ENCODE results near the gene TNK1.
"Not testable (repeated sequence)": the region's sequence is repeated elsewhere in the genome, so short reads cannot be mapped to it uniquely, and the experiment has no call there.

Gene TNK1

GRCh38 chr17:7348478-7349242 is 32.2 kb upstream of the TNK1 start:
- TF ChIP-seq ZNF274 (IDR thresholded peaks at IDR 0.05; ENCODE audit: low read depth, low read length) = no peak

GRCh38 chr17:7351665-7352502 is 29.0 kb upstream of the TNK1 start, which contains the start of gene KCTD11:
Gene KCTD11 (plus strand): TSS chr17:7352162.
- no peak for TF ChIP-seq ZNF274 (IDR thresholded peaks at IDR 0.05; ENCODE audit: low read depth, low read length)
- peak within 1 kb of the TSS; percentile 77 for H3K4me3 ChIP-seq (ENCODE audit: low read length)

More at GRCh38 chr17:7348478-7349242, 32.2 kb upstream of the TNK1 start:
- H3K4me3 ChIP-seq (ENCODE audit: low read length) = no peak overlapping the region

GRCh38 chr17:7352503-7352889 is 28.4 kb upstream of the TNK1 start:
- no peak for TF ChIP-seq ZNF274 (IDR thresholded peaks at IDR 0.05; ENCODE audit: low read depth, low read length)
- H3K4me3 ChIP-seq (ENCODE audit: low read length) = peak overlapping the region; percentile 77

GRCh38 chr17:7352910-7353635 is 27.8 kb upstream of the TNK1 start:
- no peak overlapping the region; the same call in 1 of the 2 replicates for H3K4me3 ChIP-seq (ENCODE audit: low read length)

GRCh38 chr17:7354262-7354843 is 26.5 kb upstream of the TNK1 start:
- TF ChIP-seq ZNF274 (IDR thresholded peaks at IDR 0.05; ENCODE audit: low read depth, low read length) = no peak
- H3K4me3 ChIP-seq (ENCODE audit: low read length) = no peak overlapping the region

More at GRCh38 chr17:7352910-7353635, 27.8 kb upstream of the TNK1 start:
- TF ChIP-seq ZNF274 (IDR thresholded peaks at IDR 0.05; ENCODE audit: low read depth, low read length) = no peak

- no peak within 1 kb of the TSS for H3K4me3 ChIP-seq (ENCODE audit: low read length)
- TF ChIP-seq ZNF274 (IDR thresholded peaks at IDR 0.05; ENCODE audit: low read depth, low read length) = no peak
These were observed 25.8 kb upstream of the TNK1 start, which contains the start of gene TMEM95 for GRCh38 chr17:7355053-7355452. Gene TMEM95 (plus strand): TSS chr17:7355156. CDS start chr17:7355205, 49 bp downstream.

GRCh38 chr17:7355573-7355972 is 25.3 kb upstream of the TNK1 start:
- H3K4me3 ChIP-seq (ENCODE audit: low read length) = no peak overlapping the region
- no peak for TF ChIP-seq ZNF274 (IDR thresholded peaks at IDR 0.05; ENCODE audit: low read depth, low read length)

- TF ChIP-seq ZNF274 (IDR thresholded peaks at IDR 0.05; ENCODE audit: low read depth, low read length) = no peak
- H3K4me3 ChIP-seq (ENCODE audit: low read length) = no peak overlapping the region
These were observed 24.8 kb upstream of the TNK1 start for GRCh38 chr17:7356072-7356549.

- TF ChIP-seq ZNF274 (IDR thresholded peaks at IDR 0.05; ENCODE audit: low read depth, low read length) = no peak
- no peak overlapping the region for H3K4me3 ChIP-seq (ENCODE audit: low read length)
These were observed 24.1 kb upstream of the TNK1 start for GRCh38 chr17:7356756-7357155.

GRCh38 chr17:7357381-7357780 is 23.5 kb upstream of the TNK1 start:
- TF ChIP-seq ZNF274 (IDR thresholded peaks at IDR 0.05; ENCODE audit: low read depth, low read length) = no peak
- no peak overlapping the region for H3K4me3 ChIP-seq (ENCODE audit: low read length)

GRCh38 chr17:7361906-7362305 is 19.0 kb upstream of the TNK1 start:
- no peak overlapping the region for H3K4me3 ChIP-seq (ENCODE audit: low read length)
- no peak for TF ChIP-seq ZNF274 (IDR thresholded peaks at IDR 0.05; ENCODE audit: low read depth, low read length)

GRCh38 chr17:7363311-7363710 is 17.6 kb upstream of the TNK1 start:
- H3K4me3 ChIP-seq (ENCODE audit: low read length) = no peak overlapping the region
- no peak for TF ChIP-seq ZNF274 (IDR thresholded peaks at IDR 0.05; ENCODE audit: low read depth, low read length)

GRCh38 chr17:7365963-7366362 is 14.9 kb upstream of the TNK1 start:
- H3K4me3 ChIP-seq (ENCODE audit: low read length) = not testable (repeated sequence)

GRCh38 chr17:7367083-7367482 is 13.8 kb upstream of the TNK1 start:
- no peak overlapping the region for H3K4me3 ChIP-seq (ENCODE audit: low read length)
- TF ChIP-seq ZNF274 (IDR thresholded peaks at IDR 0.05; ENCODE audit: low read depth, low read length) = no peak
